GM19023 (cell line): ENCODE results near the gene IFT22.
"Not testable (repeated sequence)": the region's sequence is repeated elsewhere in the genome, so short reads cannot be mapped to it uniquely, and the experiment has no call there.

Experiments
- ATAC-seq: cut with Tn5 transposase; IDR thresholded peaks from one replicate; pipeline ENCODE4 v1.9.1; 2021; ENCODE audit warnings: mild to moderate bottlenecking, moderate library complexity; ENCODE audit not compliant: unreplicated experiment

IFT22 gene

GRCh38 chr7:101315336-101315735, 6.3 kb downstream of the IFT22 start:
- no peak for ATAC-seq

- no peak for ATAC-seq
Observed at GRCh38 chr7:101308245-101309085, 13.1 kb downstream of the IFT22 start.

GRCh38 chr7:101306307-101306706, 15.3 kb downstream of the IFT22 start:
- ATAC-seq = no peak

GRCh38 chr7:101303102-101303701, 18.4 kb downstream of the IFT22 start:
- no peak for ATAC-seq

GRCh38 chr7:101302641-101303101, 18.9 kb downstream of the IFT22 start:
- ATAC-seq = no peak

GRCh38 chr7:101300465-101301376, 20.9 kb downstream of the IFT22 start:
- no peak for ATAC-seq

GRCh38 chr7:101299511-101300464, 21.8 kb downstream of the IFT22 start:
- ATAC-seq = no peak

- ATAC-seq = no peak
Observed at GRCh38 chr7:101294832-101295121, 26.8 kb downstream of the IFT22 start.

- ATAC-seq = no peak
Observed at GRCh38 chr7:101294039-101294831, 27.4 kb downstream of the IFT22 start.

- not testable (repeated sequence) for ATAC-seq
Observed at GRCh38 chr7:101293069-101294021, 28.3 kb downstream of the IFT22 start.

- ATAC-seq = not testable (repeated sequence)
Observed at GRCh38 chr7:101292566-101292965, 29.0 kb downstream of the IFT22 start.

GRCh38 chr7:101290186-101291037, 31.2 kb downstream of the IFT22 start:
- ATAC-seq = peak; percentile 45

- peak; percentile 62 for ATAC-seq
Observed at GRCh38 chr7:101289687-101290086, 31.9 kb downstream of the IFT22 start.

- ATAC-seq = no peak
Observed at GRCh38 chr7:101288439-101288838, 33.2 kb downstream of the IFT22 start.

- ATAC-seq = no peak
Observed at GRCh38 chr7:101287032-101287431, 34.6 kb downstream of the IFT22 start.

GRCh38 chr7:101285880-101286279, 35.7 kb downstream of the IFT22 start:
- ATAC-seq = not testable (repeated sequence)

- ATAC-seq = no peak
Observed at GRCh38 chr7:101285171-101285570, 36.4 kb downstream of the IFT22 start.
